ENCODE results near the gene PCDH9.

Gene PCDH9

DNA sequence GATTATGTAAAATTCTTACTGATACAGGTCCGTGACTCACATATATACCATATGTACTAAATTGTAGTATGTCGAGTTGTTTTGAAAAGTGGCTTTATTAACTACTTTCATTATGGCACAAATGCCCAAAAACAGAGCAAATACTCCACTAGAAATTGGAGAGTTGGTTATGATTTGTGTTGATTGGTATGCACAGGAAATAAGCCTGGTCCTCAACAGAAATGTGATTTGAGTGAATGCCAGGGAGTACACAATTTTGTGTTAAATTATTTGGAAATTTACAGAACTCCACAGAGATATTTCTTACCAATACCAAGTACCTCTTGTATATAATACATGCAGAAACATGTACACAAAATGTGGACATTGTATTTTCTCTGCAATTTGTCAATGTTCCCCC is 676.7 kb downstream of the PCDH9 start:
- DNase-seq: no peak

DNA sequence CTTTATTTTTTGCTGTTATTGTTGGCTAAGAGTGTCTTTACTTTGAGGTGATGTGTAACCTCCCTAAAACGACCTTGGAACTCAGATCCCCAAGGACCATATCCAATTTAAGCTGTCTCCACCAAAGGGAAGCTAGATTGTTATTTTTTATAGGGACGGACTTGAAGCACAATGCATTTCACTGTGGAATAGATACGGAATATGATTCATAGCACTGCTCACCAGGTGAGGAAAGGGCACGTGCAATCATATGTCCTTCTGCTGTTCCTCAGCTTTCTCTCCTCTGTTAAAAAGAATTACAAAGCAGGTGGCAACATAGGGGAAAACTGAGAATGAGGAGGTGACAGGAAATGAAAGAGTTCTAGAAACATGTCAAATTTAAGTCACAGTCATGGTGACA is 679.0 kb downstream of the PCDH9 start:
- DNase-seq: no peak

DNA sequence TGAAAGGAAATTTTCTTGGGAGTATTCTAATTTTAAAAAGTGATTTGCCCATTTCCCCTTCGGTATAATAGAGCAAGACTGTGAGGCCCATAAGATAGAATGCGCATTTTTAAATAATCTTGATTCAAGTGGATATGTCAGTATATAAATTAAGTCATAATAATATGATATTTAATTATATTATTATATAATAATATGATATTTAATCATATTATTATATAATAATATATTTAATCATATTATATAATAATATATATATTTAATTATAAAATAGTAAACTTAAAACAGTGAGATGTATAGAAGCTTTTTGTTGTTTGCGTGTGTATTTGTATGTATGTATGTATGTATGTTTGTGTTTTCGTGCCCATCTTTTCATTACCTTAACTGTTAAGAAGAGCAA is 682.5 kb downstream of the PCDH9 start:
- no peak for DNase-seq

DNA sequence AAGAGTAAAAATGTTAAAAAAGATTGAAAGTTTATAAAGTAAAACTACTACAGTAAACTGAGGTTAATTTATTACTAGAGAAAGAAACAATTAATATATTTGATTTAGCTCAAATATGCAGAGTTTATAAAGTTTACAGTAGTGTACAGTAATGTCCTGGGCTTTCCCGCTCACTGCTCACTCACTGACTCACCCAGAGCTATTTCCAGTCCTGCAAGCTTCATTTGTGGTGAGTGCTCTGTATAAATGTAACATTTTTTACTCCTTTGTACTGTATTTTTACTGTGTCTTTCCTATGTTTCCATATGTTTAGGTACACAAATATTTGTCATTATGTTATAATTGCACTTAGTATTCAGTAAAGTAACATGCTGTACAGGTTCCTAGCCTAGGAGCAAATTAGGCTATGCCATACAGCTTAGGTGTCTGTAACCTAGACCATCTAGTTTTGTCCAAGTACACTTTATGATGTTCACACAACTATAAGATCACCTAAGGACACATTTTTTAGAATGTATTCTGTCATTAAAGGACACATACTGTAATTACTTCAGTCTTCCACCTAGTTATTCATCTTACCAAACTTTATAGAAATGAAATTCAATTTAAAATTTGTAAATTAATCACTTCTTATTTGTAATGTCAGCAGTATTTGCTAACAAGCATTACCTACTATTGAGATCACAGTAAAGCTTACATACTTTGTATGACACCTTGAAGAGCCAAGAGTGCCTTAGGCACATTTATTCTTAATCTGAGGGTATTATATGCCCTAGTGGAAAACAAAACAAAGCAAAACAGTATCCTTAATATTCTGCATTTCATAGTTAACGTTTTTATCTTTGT is 683.4 kb downstream of the PCDH9 start:
- DNase-seq: no peak

DNA sequence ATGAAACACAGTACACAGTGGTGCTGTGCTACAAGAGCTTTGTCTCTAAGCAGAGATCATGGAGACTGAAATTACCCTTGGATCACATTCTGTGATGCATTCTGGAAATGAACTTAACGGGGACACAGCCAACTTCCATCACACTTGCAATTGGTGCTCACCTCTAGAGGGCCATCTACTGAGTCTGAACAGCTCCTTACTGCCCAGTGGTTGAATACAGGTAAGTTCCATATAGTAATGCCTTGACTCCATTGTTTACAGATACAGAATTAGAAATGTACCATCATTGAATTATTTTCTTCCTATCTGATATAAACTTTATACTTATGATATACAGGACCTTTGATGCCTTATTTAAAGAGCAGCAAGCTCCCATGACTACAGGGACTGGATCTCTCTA is 686.4 kb downstream of the PCDH9 start:
- DNase-seq: no peak

DNA sequence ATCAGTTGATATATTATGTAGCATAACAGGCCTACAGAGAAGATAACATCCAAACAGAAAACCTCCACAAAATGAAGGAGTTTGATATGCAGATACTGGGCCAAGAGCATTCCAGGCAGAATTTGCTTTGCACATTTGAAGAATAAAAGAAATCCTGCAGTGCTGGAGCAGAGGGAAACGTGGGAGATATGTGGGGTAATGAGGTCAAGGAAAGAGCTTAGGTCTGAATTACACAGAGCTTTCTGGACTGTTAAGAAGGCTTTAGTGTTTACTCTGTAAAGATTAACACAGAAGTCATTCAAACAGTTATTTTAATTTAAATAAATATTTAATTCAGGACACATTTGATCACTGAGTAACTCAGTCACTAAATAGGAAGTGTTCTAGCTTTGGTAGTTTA is 692.7 kb downstream of the PCDH9 start:
- DNase-seq: no peak

DNA sequence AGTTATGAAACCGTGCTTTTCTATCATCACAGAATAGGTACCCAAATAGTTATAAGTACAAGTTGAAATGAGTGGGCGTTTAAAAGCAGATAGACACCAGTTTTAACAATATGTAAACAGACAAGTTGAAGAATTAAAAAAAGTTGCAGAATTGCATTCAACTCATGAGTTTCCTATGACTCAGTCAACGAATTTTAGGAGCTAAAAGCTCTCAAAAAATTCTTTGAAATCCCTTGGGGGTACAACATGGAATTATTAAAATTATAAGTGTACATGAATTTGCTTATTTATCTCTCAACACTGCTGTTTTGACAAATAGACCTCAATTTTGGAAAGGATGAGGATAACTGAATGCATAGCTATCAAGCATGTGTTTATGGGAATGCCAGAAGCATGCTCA is 693.4 kb downstream of the PCDH9 start:
- DNase-seq: no peak

DNA sequence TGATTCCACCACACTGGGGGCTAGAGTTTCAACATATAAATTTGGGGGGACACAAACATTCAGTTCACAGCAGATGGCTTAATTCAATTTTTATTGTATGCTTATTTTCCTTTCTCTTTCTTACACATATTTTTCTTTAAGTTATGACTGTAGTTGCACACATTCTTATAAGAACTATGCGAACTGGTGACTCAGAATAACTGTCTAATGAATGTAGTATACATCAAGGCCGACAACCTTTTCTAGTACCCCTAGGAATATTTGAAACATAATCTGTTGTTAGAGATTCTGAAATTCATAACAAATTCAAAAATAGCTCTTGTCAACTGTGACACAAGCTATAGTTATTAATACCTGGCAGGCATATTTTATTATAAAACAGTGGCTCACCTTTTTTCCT is 695.6 kb downstream of the PCDH9 start:
- no peak for DNase-seq

DNA sequence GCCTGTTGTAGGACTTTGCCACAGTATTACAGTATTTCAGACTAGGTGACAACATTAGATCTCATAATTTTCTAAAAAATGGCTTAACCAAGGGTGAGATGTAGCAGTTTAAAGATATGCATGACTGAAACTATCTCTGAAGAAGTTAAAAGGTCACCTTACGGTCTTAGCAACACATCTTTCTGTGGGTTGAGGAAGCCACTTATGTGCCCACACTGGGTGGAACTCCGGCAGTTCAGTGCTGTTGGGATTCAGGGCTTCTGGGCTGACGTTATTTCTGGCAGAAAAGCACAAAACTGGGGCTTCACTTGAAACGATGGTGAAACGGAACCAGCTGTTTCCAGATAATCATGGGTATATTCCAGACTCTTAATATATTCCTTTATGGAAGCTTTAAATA is 697.3 kb downstream of the PCDH9 start:
- no peak for DNase-seq

DNA sequence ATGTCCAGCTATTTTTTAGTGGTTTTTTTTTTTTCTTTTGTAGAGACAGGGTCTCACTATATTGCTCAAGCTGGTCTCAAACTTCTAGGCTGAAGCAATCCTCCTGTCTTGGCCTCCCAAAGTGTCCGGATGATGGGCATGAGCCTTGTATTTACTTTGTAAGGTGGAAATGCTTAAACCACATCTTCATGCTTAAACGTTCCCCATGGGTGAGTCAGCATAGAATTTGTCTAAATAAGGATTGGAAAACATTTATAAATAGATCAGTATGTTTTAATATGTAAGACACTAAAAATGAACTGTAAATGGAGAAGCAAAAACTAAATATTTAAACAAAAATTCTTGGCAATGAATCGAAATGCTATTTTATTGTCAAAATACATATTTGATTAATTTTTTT is 698.0 kb downstream of the PCDH9 start:
- DNase-seq: no peak

DNA sequence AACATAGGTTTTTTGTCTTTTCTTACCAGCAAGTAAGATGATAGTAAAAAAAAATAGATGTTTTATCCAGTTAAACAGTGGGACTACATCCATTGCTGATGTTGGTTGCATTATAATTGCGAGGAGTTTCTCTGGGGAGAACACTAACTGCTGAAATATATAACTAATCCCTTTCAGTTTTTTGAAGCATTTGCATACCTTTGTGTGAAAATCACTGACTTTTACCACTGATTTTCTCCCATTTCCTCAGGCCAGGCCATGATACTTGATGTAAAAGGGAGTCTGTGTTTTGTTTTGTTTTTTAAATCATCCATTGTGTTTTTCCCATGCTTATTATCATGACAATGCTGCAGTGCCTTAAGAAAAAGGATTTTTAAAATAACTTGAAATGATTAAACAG is 699.5 kb downstream of the PCDH9 start:
- DNase-seq: no peak

DNA sequence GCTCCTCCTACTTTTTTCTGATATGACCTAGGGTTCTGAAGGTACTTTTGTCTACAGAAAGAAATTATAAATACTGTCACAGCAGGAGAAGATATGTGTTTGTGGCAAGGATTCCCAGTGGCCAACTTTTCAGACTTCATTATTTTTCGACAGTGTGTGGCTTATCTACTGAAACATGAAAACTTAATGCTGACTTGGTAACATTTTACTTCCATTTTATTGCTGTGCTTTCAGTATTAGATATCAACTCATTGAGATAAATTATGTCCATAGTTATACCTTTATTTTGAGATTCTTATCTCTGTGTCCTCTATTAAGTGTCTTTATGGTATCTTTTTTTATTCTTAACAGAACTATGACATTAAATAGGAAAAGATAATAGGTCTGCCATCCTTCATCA is 700.0 kb downstream of the PCDH9 start:
- no peak for DNase-seq

DNA sequence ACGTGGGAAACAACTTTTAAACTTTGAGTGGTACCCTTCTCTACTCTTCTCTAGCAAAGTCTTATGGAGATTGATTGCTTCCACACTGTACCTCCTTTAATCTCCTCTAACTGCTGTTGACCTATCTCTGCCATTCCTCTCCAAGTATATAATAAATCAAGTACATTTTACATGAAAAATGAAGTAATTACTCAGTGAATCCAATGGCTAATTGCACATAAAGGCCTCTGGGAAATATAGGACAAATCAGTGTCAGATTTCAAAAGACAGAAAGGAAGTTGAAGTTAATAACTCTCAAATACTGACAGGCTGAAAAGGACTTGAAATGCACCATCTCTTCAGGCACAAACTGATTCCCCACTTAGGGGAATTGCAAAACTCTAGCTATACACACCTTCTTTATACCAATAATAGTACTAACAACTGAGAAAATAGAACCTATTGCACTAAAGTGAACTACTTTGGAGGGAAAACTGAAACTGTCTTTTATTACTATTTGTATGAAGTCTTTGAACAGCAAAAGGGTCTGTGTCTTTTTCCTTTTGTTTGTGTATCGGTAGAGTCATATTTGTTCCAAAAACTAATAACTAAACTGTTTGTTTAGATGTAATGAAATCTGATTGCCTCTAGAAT is 701.1 kb downstream of the PCDH9 start:
- DNase-seq: no peak

DNA sequence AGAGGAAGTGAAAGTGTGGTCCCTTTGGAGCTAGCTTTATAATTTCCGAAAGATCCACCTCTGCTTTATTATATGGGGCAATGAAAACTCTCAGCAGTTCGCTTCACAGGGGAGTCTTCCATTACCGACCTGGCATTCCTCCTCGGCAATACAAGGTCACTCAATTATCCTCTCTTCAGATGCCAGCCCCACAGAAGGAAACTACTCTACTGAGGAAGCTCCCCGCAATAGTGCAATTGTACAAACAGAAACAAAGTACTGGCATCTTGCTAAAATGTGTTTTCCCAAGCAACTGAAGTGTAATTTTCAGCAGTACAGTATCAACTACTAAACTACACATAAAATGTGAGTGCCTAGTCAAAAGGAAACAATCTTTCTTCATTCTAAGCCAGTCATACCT is 702.0 kb downstream of the PCDH9 start:
- no peak for DNase-seq

DNA sequence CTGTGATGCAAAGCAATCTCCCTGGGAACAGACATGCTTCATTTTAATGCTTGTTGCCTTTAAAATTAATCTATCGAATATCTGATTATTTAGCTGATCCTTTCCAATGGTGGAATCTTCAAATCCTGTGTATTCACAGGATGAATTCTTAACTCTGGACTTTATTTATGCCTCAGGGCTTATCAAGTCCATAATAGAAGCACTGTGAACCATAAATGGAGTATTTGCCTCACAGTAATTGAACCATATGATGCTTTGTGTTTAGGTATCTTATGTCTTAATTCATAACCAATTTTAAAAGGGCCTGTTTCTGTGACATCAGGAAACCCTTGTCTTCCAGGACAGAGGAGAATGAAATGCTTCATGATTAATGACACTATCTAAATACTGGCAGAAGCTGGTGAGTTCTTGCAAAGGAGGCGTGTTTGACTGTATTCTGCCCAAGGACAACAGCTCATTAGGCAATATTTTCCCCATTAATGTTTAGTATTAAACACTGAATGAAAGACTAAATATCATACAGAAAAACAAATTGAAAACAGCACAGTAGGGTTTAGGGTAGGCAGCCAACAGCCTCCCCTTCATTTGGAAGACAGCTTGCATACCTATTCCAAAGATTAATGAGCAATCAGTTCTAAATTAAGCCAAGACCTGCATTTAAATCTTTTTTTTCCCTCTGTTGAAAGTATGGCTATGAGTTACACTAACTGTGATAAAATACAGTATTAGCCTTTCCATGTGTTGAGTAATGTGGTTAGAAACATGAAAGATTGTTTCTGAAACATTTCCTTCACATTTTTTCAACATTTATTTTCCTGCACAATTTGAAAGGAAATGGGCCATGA is 709.4 kb downstream of the PCDH9 start:
- no peak for DNase-seq

DNA sequence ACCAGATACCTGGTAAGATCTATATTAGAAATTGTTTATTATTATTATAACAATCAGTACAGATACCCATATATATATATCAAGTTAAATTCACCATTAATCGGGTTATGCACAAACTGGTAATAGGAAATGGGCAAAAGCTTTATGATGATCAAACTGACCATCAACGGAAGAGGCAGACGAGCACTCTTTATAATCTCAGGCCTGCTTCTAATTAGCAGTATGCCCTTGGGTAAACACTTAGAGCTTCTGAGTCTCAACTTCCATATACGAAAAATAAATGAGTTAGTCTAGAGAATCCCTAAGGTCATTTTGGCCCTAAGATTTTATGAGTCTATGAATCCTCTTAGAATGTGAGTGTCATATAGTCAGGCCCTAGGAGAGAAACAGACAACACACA is 710.9 kb downstream of the PCDH9 start:
- DNase-seq: no peak

DNA sequence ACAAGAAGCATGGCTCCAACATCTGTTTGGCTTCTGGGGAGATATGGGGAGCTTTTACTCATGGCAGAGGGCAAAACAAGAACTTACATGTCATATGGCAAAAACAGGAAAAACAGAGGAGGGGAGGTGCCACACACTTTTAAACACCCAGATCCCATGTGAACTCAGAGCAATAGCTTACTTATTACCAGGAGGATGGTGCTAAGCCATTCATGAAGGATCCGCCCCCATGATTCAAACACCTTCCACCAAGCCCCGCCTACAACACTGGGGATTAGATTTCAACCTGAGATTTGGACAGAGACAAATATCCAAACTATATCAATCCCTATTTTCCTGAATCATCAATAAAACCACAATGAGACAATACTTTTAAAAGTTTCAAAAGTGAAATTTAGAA is 712.1 kb downstream of the PCDH9 start:
- no peak for DNase-seq

DNA sequence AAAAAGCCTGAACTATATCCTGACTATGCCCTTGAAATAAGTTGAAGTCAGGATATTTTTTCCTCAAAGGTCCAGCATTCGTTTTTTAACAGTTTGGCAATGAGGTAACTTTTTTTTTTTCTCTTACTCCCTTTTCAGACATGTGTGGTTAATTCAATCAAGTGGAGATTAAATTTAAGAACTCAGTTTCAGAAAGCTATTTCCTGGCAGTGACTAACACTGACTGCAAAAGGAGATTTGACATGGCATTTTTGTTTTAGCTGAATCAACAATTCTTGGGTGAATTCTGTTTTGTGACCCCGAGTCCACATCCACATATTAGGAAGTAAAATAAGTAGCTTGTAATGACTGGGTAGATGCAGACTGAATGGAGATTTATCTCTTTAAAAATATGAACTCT is 716.4 kb downstream of the PCDH9 start:
- DNase-seq: no peak

DNA sequence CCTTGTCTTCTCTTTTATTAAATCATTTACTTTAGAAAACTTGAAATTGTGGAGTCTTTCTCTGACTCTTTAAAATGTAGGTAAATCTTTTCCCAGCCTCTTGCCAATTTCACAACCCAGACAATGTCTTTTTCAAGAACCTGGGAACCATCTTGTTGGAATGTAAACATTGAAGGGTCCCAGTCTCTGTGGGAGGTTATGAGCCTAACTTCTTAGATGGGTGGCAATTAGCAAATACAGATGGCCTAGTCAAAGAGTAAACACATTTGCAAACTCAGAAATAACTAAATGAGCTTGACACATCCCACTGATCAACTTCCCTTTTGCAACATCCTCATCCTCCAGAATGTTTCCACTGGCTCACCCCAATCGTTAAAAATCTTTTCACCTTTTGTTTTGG is 721.0 kb downstream of the PCDH9 start:
- no peak for DNase-seq

DNA sequence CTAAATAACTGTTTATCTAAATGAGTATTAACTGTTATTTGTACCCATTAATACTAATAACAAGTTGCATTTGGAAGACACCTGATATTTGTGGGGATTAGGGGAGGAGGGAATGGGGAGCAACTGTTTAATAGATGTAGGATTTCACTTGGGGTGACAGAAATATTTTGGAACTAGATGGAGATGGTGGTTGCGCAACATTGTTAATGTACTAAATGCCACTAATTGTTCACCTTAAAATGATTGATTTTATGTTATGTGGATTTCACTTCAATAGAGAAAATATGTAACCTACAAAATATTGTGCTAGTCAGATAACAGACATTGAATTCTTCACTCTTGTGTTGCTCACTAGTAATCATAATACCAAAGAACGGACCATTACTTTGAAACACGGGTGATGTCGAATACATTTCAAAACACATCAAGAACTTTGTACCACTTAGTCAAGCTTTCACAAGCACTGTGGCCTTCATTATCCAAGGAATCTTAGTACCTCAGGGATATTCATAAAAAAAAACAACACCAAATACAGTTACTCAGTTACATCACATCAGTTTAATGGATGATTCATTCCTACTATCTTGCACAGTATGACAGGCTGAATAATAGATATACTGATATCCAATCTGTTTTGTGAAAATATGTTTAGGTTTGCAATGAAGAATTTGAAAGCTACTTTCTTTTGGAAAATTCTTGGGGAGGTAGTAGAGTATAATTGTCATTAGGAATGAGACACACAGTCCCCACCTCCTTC is 721.8 kb downstream of the PCDH9 start:
- DNase-seq: no peak

DNA sequence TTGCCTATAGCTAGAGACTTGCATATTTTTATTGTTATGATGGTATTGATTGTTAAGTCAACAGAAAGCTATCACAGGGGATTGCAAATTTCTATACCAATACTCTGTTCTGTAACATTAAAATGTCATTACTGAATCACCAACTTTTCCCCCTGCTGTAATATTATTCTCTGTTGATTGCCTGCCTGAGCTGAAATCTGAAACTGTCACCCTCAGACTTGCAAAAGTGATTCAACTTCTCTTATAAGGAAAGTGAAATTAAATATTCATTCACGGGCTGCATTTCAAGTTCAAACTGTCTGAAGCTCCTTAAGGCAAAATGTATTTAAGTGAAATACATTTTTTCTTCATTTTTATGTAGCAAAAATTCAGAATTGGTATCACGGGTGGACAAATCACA is 723.2 kb downstream of the PCDH9 start:
- no peak for DNase-seq

DNA sequence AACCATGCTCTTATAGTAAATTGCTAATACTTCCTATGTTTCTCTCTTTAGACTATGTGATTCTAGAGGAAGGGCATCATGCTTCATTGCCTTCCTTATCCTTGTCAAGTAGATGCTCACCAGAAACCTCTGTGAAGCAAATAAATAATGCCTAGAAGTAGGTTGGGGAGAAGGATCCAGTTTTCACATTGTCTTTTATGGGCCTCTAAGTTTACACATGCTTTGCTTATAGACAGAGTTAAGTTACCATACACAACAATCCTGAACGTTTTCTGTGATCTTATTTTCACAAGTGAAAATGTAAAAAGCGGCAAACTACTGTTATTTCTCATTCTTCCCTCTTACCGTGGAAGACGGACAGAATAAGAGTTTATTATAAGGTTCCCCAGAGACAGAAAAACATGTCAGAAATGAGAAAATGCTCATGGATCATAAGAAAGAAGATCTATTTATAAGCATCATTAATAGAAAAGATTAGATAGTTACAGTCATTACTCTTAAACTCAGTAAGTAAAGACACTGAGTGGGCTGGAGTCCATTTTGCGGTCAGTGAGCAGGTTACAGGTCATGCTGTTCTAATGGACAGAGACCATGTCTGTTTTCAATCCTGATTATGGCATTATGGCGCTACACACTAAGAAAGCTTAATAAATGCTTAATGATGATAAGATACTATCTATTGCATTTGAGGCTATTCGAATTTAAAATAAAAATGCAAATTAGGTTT is 723.9 kb downstream of the PCDH9 start:
- no peak for DNase-seq
